HepG2 (cell line): ENCODE measurements around the gene DNAJC7. TPM values are rescaled to one million over a fixed set of nuclear protein-coding genes. Genes with fewer than 3 reads are reported as not detected.

ENCODE experiments used
- ATAC-seq: fragments of 200-7000 bp; cut with Tn5 transposase; 3 replicates; pipeline ENCODE4 v1.9.1; 2020; ENCODE audit warnings: mild to moderate bottlenecking, moderate library complexity
- BruUV-seq: library from RNA; stranded (reverse); fragments of 400-500 nt; replicated peaks from 2 replicates; lab custom pipeline; 2021; lab: Mats Ljungman, UMichigan
- CTCF ChIA-PET: fragments of 300-600 bp; formaldehyde crosslinking; extraction: SDS; loops from one replicate; lab custom pipeline; 2021; ENCODE audit warnings: low total read pairs, inconsistent platforms, low intra/inter-chr PET ratio; lab: Yijun Ruan, JAX
- POLR2A ChIA-PET: fragments of 350-600 bp; sonication (Branson Sonifier 250); formaldehyde crosslinking; loops from one replicate; lab custom pipeline; 2020; ENCODE audit warnings: antibody characterized with exemption, inconsistent platforms; lab: Yijun Ruan, JAX
- DNase-seq: peaks from one replicate; pipeline ENCODE4 v3.0.0-alpha.2; 2015; ENCODE audit warnings: low spot score
- FAIRE-seq: peaks from 3 replicates; lab custom pipeline; 2011; peaks lifted over from hg19 to GRCh38; lab: Jason Lieb, UNC
- H2AFZ ChIP-seq: one replicate; pipeline ENCODE4 v1.6.1; 2011; ENCODE audit warnings: low read length, inconsistent platforms
- H3K27ac ChIP-seq: fragments of 300-600 bp; 3 replicates; pipeline ENCODE4 v1.8.0; 2011; ENCODE audit warnings: mixed run types, mild to moderate bottlenecking, mixed read lengths, low read length, inconsistent platforms; ENCODE audit not compliant: insufficient read depth; ENCODE audit errors: extremely low read length
- H3K27me3 ChIP-seq, 2 experiments: fragments of 200-600 bp in 1 of 2; 2 replicates in 1 of 2; 3 replicates in 1 of 2; pipeline versions ENCODE4 v1.6.0 to v1.8.0; 2011; ENCODE audit warnings: low read length in 2 of 2, mild to moderate bottlenecking in 2 of 2, moderate library complexity in 2 of 2, inconsistent platforms in 1 of 2; ENCODE audit not compliant: insufficient read depth in 2 of 2, control insufficient read depth in 1 of 2
- H3K36me3 ChIP-seq, 2 experiments: fragments of 200-600 bp in 1 of 2; replicated peaks in 1 of 2; 2 replicates in 1 of 2; 3 replicates in 1 of 2; pipeline versions ENCODE4 v1.5.1 to v1.8.0; 2011; ENCODE audit warnings: low read length in 2 of 2, inconsistent platforms in 1 of 2; ENCODE audit not compliant: insufficient read depth in 2 of 2, control insufficient read depth in 1 of 2
- H3K4me1 ChIP-seq: 2 replicates; pipeline ENCODE4 v1.5.1; 2012; ENCODE audit warnings: low read length, inconsistent platforms; ENCODE audit not compliant: insufficient read depth
- H3K4me2 ChIP-seq: 2 replicates; pipeline ENCODE4 v1.6.0; 2011; ENCODE audit warnings: low read depth, low read length, inconsistent platforms
- H3K4me3 ChIP-seq, 3 experiments: fragments of 200-600 bp in 1 of 3; sonication (generic), shearing (Covaris generic) in 1 of 3; replicated peaks in 1 of 3; 2 replicates each; pipeline ENCODE4 v1.5.1; 2011 to 2016; ENCODE audit warnings: low read length in 3 of 3, inconsistent platforms in 2 of 3, low read depth in 2 of 3, mild to moderate bottlenecking in 2 of 3, control low read depth in 1 of 3, mixed read lengths in 1 of 3; ENCODE audit not compliant: insufficient read depth in 1 of 3
- H3K79me2 ChIP-seq: one replicate; pipeline ENCODE4 v1.6.1; 2011; ENCODE audit warnings: low read length, inconsistent platforms; ENCODE audit not compliant: insufficient read depth
- H3K9ac ChIP-seq: 2 replicates; pipeline ENCODE4 v1.6.0; 2011; ENCODE audit warnings: mild to moderate bottlenecking, low read depth, low read length, inconsistent platforms; ENCODE audit not compliant: insufficient read depth
- H3K9me3 ChIP-seq: 2 replicates; pipeline ENCODE4 v1.5.1; 2012; ENCODE audit warnings: mild to moderate bottlenecking, low read length
- H4K20me1 ChIP-seq: 2 replicates; pipeline ENCODE4 v1.6.0; 2011; ENCODE audit warnings: inconsistent platforms, mild to moderate bottlenecking, low read length, moderate library complexity; ENCODE audit not compliant: insufficient read depth
- CREM ChIP-seq, 2 experiments: sonication (generic) in 1 of 2; formaldehyde crosslinking in 1 of 2; IDR thresholded peaks; 2 replicates each; pipeline versions ENCODE4 v1.4.0 to v1.6.1; 2016 to 2020; ENCODE audit warnings: antibody characterized with exemption in 1 of 2, mild to moderate bottlenecking in 1 of 2, missing genetic modification reagents in 1 of 2
- EZH2 ChIP-seq: conservative IDR thresholded peaks from 2 replicates; pipeline ENCODE4 v1.6.1; 2012; ENCODE audit warnings: mild to moderate bottlenecking, low read depth, low read length, moderate library complexity
- GMEB2 ChIP-seq: IDR thresholded peaks from 2 replicates; pipeline ENCODE4 v1.6.1; 2016; ENCODE audit warnings: missing biosample characterization, missing genetic modification reagents, low read depth
- JUNB ChIP-seq: sonication (generic); formaldehyde crosslinking; IDR thresholded peaks from 2 replicates; pipeline ENCODE4 v1.8.0; 2022; ENCODE audit warnings: missing genetic modification reagents, mild to moderate bottlenecking, borderline replicate concordance
- JUND ChIP-seq: sonication (generic); formaldehyde crosslinking; IDR thresholded peaks from 2 replicates; pipeline ENCODE4 v1.8.0; 2022; ENCODE audit warnings: mild to moderate bottlenecking, missing genetic modification reagents
- MBNL3 ChIP-seq: fragments of 250-450 bp; sonication (Bioruptor Pico); conservative IDR thresholded peaks from 2 replicates; pipeline ENCODE4 v1.8.0; 2022; ENCODE audit warnings: mild to moderate bottlenecking, inconsistent platforms
- NCOA5 ChIP-seq: sonication (generic); formaldehyde crosslinking; IDR thresholded peaks from 2 replicates; pipeline ENCODE4 v1.4.0; 2020; ENCODE audit warnings: missing genetic modification reagents
- ZBTB26 ChIP-seq: IDR thresholded peaks from 2 replicates; pipeline ENCODE4 v1.6.1; 2016; ENCODE audit warnings: missing compliant biosample characterization, missing genetic modification reagents, borderline replicate concordance
- ZBTB33 ChIP-seq: sonication (generic); formaldehyde crosslinking; IDR thresholded peaks from 2 replicates; pipeline ENCODE4 v1.4.0; 2020; ENCODE audit warnings: missing genetic modification reagents
- ZBTB46 ChIP-seq: sonication (generic); formaldehyde crosslinking; IDR thresholded peaks from 2 replicates; pipeline ENCODE4 v1.4.0; 2020; ENCODE audit warnings: mild to moderate bottlenecking, missing genetic modification reagents, borderline replicate concordance
- ZNF12 ChIP-seq: sonication (generic); formaldehyde crosslinking; IDR thresholded peaks from 2 replicates; pipeline ENCODE4 v1.5.0; 2020; ENCODE audit warnings: missing genetic modification reagents
- ZNF660 ChIP-seq: sonication (generic); formaldehyde crosslinking; IDR thresholded peaks from 2 replicates; pipeline ENCODE4 v1.5.1; 2020; ENCODE audit warnings: mild to moderate bottlenecking, low read depth, missing genetic modification reagents, borderline replicate concordance
- WGBS: methylation state at CpG from one replicate; pipeline ENCODE4 v1.1.6; 2017; ENCODE audit warnings: low lambda C conversion rate; 5-methylcytosine and 5-hydroxymethylcytosine counted together
- in situ Hi-C: cut with HindIII; loops from 2 replicates; pipeline ENCODE4 v1.10.0; 2017; ENCODE audit warnings: low pct_unique_long_range_greater_than_20kb; ENCODE audit not compliant: extremely low pct_ligation_motif_present
- intact Hi-C: fragments of 100-400 bp; cut with micrococcal nuclease; formaldehyde crosslinking; loops from one replicate; pipeline ENCODE4 v1.10.0; 2022; ENCODE audit not compliant: unreplicated experiment
- polyA plus RNA-seq, 8 experiments: library from polyadenylated mRNA; depleted of rRNA in 3 of 8; stranded (reverse) in 7 of 8; unstranded in 1 of 8; fragments of >200 nt; fragmentation: Illumina TruSeq in 4 of 8; extraction: Trizol in 4 of 8; gene quantifications; 2 replicates each; pipeline versions ENCODE4 v1.2.1 to v1.2.3, GENCODE V29; 2011 to 2016; ENCODE audit warnings: low read depth in 4 of 8, missing spikeins in 1 of 8, mixed read lengths in 1 of 8; ENCODE audit not compliant: insufficient read depth in 1 of 8
- total RNA-seq, 5 experiments: library from RNA; depleted of rRNA; stranded (reverse); fragments of >200 nt; fragmentation: Illumina TruSeq; extraction: Trizol; gene quantifications; 2 replicates each; pipeline ENCODE4 v1.2.3, GENCODE V29; 2016; ENCODE audit warnings: low read depth in 1 of 5
- TF ChIP-seq, protein P1 (sequence below): sonication (generic); formaldehyde crosslinking; IDR thresholded peaks from 2 replicates; pipeline ENCODE4 v1.5.0; 2020; ENCODE audit warnings: mild to moderate bottlenecking, missing genetic modification reagents

DNAJC7 gene
- total and polyA plus RNA-seq, 2 of the 13 experiments (the other 11 are each of a cell fraction or from before 2014, with no cell fraction given) = 47.7 to 132 TPM

GRCh38 chr17:42052346-42052877, 35.2 kb upstream of the DNAJC7 start (continued):
- TF ChIP-seq, protein P1, sequence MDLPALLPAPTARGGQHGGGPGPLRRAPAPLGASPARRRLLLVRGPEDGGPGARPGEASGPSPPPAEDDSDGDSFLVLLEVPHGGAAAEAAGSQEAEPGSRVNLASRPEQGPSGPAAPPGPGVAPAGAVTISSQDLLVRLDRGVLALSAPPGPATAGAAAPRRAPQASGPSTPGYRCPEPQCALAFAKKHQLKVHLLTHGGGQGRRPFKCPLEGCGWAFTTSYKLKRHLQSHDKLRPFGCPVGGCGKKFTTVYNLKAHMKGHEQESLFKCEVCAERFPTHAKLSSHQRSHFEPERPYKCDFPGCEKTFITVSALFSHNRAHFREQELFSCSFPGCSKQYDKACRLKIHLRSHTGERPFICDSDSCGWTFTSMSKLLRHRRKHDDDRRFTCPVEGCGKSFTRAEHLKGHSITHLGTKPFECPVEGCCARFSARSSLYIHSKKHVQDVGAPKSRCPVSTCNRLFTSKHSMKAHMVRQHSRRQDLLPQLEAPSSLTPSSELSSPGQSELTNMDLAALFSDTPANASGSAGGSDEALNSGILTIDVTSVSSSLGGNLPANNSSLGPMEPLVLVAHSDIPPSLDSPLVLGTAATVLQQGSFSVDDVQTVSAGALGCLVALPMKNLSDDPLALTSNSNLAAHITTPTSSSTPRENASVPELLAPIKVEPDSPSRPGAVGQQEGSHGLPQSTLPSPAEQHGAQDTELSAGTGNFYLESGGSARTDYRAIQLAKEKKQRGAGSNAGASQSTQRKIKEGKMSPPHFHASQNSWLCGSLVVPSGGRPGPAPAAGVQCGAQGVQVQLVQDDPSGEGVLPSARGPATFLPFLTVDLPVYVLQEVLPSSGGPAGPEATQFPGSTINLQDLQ (CRISPR knock-in tag) = no peak
- TF ChIP-seq JUNB (no peak), ZNF12 (CRISPR knock-in tag) (no peak), JUND (CRISPR knock-in tag) (no peak), MBNL3 (CRISPR knock-in tag) (no peak), GMEB2 (CRISPR knock-in tag) (no peak), EZH2 (no peak), CREM (IDR thresholded peaks at IDR 0.05) (no peak), CREM (CRISPR knock-in tag; IDR thresholded peaks at IDR 0.05) (no peak), NCOA5 (CRISPR knock-in tag) (no peak)

DNA sequence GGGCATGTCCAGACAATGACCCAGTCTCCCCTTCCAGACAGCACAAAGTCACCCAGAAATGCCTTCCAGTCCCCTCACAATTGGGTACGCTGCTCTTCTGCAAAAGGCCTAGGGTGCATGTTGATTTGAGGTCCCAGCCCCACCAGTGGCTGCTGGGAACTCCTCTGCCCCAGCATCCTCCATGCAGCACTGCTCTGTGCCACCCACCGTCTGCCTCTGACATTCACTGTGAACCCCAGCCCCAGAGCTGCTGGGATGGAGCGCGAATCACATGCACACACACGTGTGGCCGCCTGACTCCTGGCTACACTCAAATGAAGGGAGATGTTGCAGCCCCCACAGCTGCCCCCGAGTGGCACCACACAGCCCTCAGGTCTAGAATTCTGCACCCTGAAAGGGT, 34.4 kb upstream of the DNAJC7 start:
- 86% methylated on average over 6 of the region's 7 CpGs for WGBS
- Histone ChIP-seq H3K9me3 (no peaks in the 10 kb centered on the region), H3K4me1 (peaks cover 58% of the 10 kb centered on the region), H3K4me2 (peak overlapping the region; percentile 98), H4K20me1 (no peaks in the 10 kb centered on the region), H3K4me3 (peak overlapping the region in 2 of 3 experiments; percentile 67 to 88; a peak in 3 of 6 replicates), H3K27me3 (no peaks in the 10 kb centered on the region; a peak in 1 of 5 replicates), H3K9ac (no peak overlapping the region), H3K27ac (no peak overlapping the region), H3K79me2 (no peaks in the 10 kb centered on the region), H2AFZ (no peak overlapping the region), H3K36me3 (no peaks in the 10 kb centered on the region)
- ChIA-PET POLR2A (interaction anchor here (1.4 kb wide), 1 partner anchor 69 kb away, joined by 8 read pairs; the partner anchor contains the start of gene KAT2A), CTCF (no interaction called here)
- in situ Hi-C loops (no loop called here), intact Hi-C loops (no loop called here)
- DNase-seq (no peak), ATAC-seq (no peak), FAIRE-seq (peak; percentile 32)
- BruUV-seq = no TSS peak
- no peak for TF ChIP-seq ZNF660 (CRISPR knock-in tag)
- peak; percentile 50; the same call in 1 of the 2 replicates for TF ChIP-seq ZBTB33 (CRISPR knock-in tag)
- 0 out of 2 replicates have a peak, but pooled peaks have one; percentile 35 for TF ChIP-seq ZBTB46 (CRISPR knock-in tag)
- TF ChIP-seq ZBTB26 (CRISPR knock-in tag) = no peak
